Measurements from ENCODE around the gene PPP1R14B. TPM values are rescaled to one million over a fixed set of nuclear protein-coding genes. Genes with fewer than 3 reads are reported as not detected.

Gene PPP1R14B
- total and polyA plus RNA-seq, 9 donors, result 15.1 to 71.3 (median 52.3) TPM

- Histone ChIP-seq H3K9me3 (no peaks in the 10 kb centered on the region), H3K4me1 (ENCODE audit: insufficient read depth) (peaks cover 7% of the 10 kb centered on the region), H3K4me3 (no peak overlapping the region), H3K36me3 (no peaks in the 10 kb centered on the region), H3K27ac (no peak overlapping the region), H3K27me3 (no peaks in the 10 kb centered on the region)
- intact Hi-C loops (cut with DNase I), result loop anchor here in 1 of 4 donors (10.0 kb wide), 1 partner anchor 286 kb away; no protein-coding TSS in a partner anchor
- 47 to 52% (median 50%) methylated on average over 10 of the region's 10 CpGs for WGBS, 3 donors
- DNase-seq, result peak in 1 of 5 donors; percentile 18
- no peak for TF ChIP-seq POLR2A (IDR thresholded peaks at IDR 0.05)
- TF ChIP-seq CTCF (IDR thresholded peaks at IDR 0.05), result no peak
- TF ChIP-seq EP300 (IDR thresholded peaks at IDR 0.05), result no peak
Measured at GRCh38 chr11:64290352-64291261, 43.9 kb upstream of the PPP1R14B start.

- Histone ChIP-seq H3K4me1 (ENCODE audit: insufficient read depth) (peaks cover 9% of the 10 kb centered on the region), H3K4me3 (no peak overlapping the region), H3K36me3 (no peaks in the 10 kb centered on the region), H3K27me3 (no peaks in the 10 kb centered on the region), H3K27ac (no peak overlapping the region), H3K9me3 (no peaks in the 10 kb centered on the region)
- intact Hi-C loops (cut with DNase I), result loop anchor here in 1 of 4 donors (10.0 kb wide), 1 partner anchor 1776 kb away; no protein-coding TSS in a partner anchor
- DNase-seq, result peak in 1 of 5 donors; percentile 20
- no peak for TF ChIP-seq CTCF (IDR thresholded peaks at IDR 0.05)
- TF ChIP-seq EP300 (IDR thresholded peaks at IDR 0.05), result no peak
- TF ChIP-seq POLR2A (IDR thresholded peaks at IDR 0.05), result no peak
- WGBS, 3 donors, result 89 to 95% (median 92%) methylated on average over 13 of the region's 13 CpGs
Measured at GRCh38 chr11:64289002-64289564, 42.3 kb upstream of the PPP1R14B start.

GRCh38 chr11:64288353-64288750 is 41.6 kb upstream of the PPP1R14B start:
- H3K4me3 ChIP-seq, result no peak overlapping the region
- no peaks in the 10 kb centered on the region for H3K9me3 ChIP-seq
- peak in 1 of 5 donors; percentile 17 for DNase-seq
- no peak overlapping the region for H3K27ac ChIP-seq
- intact Hi-C loops (cut with DNase I), result loop anchor here in 1 of 4 donors (10.0 kb wide), 1 partner anchor 1776 kb away; no protein-coding TSS in a partner anchor
- H3K27me3 ChIP-seq, result no peaks in the 10 kb centered on the region
- no peaks in the 10 kb centered on the region for H3K36me3 ChIP-seq
- peaks cover 14% of the 10 kb centered on the region for H3K4me1 ChIP-seq (ENCODE audit: insufficient read depth)
- TF ChIP-seq EP300 (IDR thresholded peaks at IDR 0.05), result no peak
- TF ChIP-seq POLR2A (IDR thresholded peaks at IDR 0.05), result no peak
- TF ChIP-seq CTCF (IDR thresholded peaks at IDR 0.05), result no peak
- WGBS, 3 donors, result 84 to 90% (median 87%) methylated on average over 9 of the region's 9 CpGs

GRCh38 chr11:64287676-64288352 is 41.1 kb upstream of the PPP1R14B start:
- Histone ChIP-seq H3K9me3 (no peaks in the 10 kb centered on the region), H3K27ac (no peak overlapping the region), H3K36me3 (no peaks in the 10 kb centered on the region), H3K4me1 (ENCODE audit: insufficient read depth) (peaks cover 15% of the 10 kb centered on the region), H3K4me3 (no peak overlapping the region), H3K27me3 (no peaks in the 10 kb centered on the region)
- intact Hi-C loops (cut with DNase I), result loop anchor here in 1 of 4 donors (10.0 kb wide), 1 partner anchor 1777 kb away; no protein-coding TSS in a partner anchor
- peak in 1 of 5 donors; percentile 22 for DNase-seq
- WGBS, 3 donors, result 91 to 94% (median 92%) methylated on average over 31 to 33 of the region's 33 CpGs
- TF ChIP-seq POLR2A (IDR thresholded peaks at IDR 0.05), result no peak
- TF ChIP-seq EP300 (IDR thresholded peaks at IDR 0.05), result no peak
- no peak for TF ChIP-seq CTCF (IDR thresholded peaks at IDR 0.05)

Data from ovary (tissue), 9 donors.